ENCODE measurements around the gene PLXDC2.

- TF ChIP-seq CBX8 (IDR thresholded peaks at IDR 0.05), result no peak
- TF ChIP-seq CHD4 (IDR thresholded peaks at IDR 0.05; ENCODE audit: borderline replicate concordance), result no peak
These were observed 138.4 kb downstream of the PLXDC2 start for GRCh38 chr10:19954601-19955000.

Data from A549 (cell line).